ENCODE measurements around the gene COPS7B.

DNA sequence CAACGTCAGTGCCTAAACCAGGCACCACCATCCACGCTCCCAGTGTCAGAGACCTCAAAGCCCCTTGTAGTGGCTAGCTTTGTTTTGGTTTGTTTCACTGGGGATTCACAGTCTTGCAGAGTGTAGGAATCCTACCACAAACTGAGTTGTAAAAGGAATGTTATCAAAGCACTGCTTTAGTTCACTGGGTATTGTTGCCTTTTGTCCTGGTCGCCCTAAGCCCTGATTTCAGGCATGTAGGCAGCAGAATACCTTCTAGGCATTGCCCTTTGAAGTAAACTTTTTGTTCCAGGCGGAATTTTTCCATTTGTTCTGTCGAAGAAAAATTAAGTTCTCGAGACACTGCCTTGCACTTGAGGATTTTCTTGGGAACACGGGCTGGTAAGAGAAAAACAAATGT, 48.5 kb upstream of the COPS7B start:
- TF ChIP-seq, protein P1, sequence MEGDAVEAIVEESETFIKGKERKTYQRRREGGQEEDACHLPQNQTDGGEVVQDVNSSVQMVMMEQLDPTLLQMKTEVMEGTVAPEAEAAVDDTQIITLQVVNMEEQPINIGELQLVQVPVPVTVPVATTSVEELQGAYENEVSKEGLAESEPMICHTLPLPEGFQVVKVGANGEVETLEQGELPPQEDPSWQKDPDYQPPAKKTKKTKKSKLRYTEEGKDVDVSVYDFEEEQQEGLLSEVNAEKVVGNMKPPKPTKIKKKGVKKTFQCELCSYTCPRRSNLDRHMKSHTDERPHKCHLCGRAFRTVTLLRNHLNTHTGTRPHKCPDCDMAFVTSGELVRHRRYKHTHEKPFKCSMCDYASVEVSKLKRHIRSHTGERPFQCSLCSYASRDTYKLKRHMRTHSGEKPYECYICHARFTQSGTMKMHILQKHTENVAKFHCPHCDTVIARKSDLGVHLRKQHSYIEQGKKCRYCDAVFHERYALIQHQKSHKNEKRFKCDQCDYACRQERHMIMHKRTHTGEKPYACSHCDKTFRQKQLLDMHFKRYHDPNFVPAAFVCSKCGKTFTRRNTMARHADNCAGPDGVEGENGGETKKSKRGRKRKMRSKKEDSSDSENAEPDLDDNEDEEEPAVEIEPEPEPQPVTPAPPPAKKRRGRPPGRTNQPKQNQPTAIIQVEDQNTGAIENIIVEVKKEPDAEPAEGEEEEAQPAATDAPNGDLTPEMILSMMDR (IDR thresholded peaks at IDR 0.05 in 2 of 3, conservative IDR thresholded peaks at IDR 0.05 in 1 of 3; ENCODE audit: control insufficient read depth in 2 of 3, extremely low read depth in 1 of 3, insufficient read depth in 1 of 3, low read depth in 3 of 3, low read length in 3 of 3), result no peak
- no peak for TF ChIP-seq CHD1 (IDR thresholded peaks at IDR 0.05; ENCODE audit: low read depth, low read length)

Data from GM12878 (cell line).